Activated CD8-positive, alpha-beta T cell treated with anti-CD3 and anti-CD28 coated beads for 36 hours (primary cell): ENCODE results near the gene TAOK1. TPM values are rescaled to one million over a fixed set of nuclear protein-coding genes. Genes with fewer than 3 reads are reported as not detected.

Source experiments
- ATAC-seq: fragments of 200-7000 bp; cut with Tn5 transposase; one replicate; pipeline ENCODE4 v1.10.0; 2021; ENCODE audit warnings: mild to moderate bottlenecking, moderate library complexity
- CTCF ChIA-PET: fragments of 350-600 bp; sonication (Branson Sonifier 250); formaldehyde crosslinking; loops from one replicate; lab custom pipeline; 2021; ENCODE audit warnings: antibody characterized with exemption; lab: Charles Lee
- POLR2A ChIA-PET: fragments of 350-600 bp; sonication (Branson Sonifier 250); formaldehyde crosslinking; loops from one replicate; lab custom pipeline; 2021; ENCODE audit warnings: antibody characterized with exemption; lab: Charles Lee
- DNase-seq: peaks from one replicate; pipeline ENCODE4 v3.0.0-alpha.2; 2020
- H3K27ac Mint-ChIP-seq: one replicate; pipeline ENCODE4 v1.8.0; 2021; ENCODE audit warnings: mild to moderate bottlenecking, mixed read lengths
- H3K27me3 Mint-ChIP-seq: one replicate; pipeline ENCODE4 v1.8.0; 2021; ENCODE audit warnings: mixed read lengths
- H3K36me3 Mint-ChIP-seq: one replicate; pipeline ENCODE4 v1.8.0; 2021; ENCODE audit warnings: low read depth, mixed read lengths
- H3K4me1 Mint-ChIP-seq: one replicate; pipeline ENCODE4 v1.8.0; 2021; ENCODE audit warnings: low read depth, mixed read lengths
- H3K4me3 Mint-ChIP-seq: one replicate; pipeline ENCODE4 v1.8.0; 2021; ENCODE audit warnings: mild to moderate bottlenecking, moderate library complexity, mixed read lengths
- H3K9me3 Mint-ChIP-seq: one replicate; pipeline ENCODE4 v1.8.0; 2021; ENCODE audit warnings: mixed read lengths
- CTCF ChIP-seq: fragments of 200-600 bp; IDR thresholded peaks from one replicate; pipeline ENCODE4 v1.8.0; 2022; ENCODE audit warnings: antibody characterized with exemption, mild to moderate bottlenecking
- intact Hi-C: fragments of 100-400 bp; cut with micrococcal nuclease; formaldehyde crosslinking; loops from one replicate; pipeline ENCODE4 v1.10.0; 2022
- total RNA-seq, 2 experiments: library from RNA; stranded (reverse); gene quantifications; one replicate each; pipeline ENCODE4 v1.2.3, GENCODE V29; 2021

Gene TAOK1
- total RNA-seq, 2 experiments from 2014 or later = 33.5 to 34.6 TPM

- peaks cover 20% of the 10 kb centered on the region for H3K4me1 Mint-ChIP-seq
- ChIA-PET CTCF (interaction anchor here (1.6 kb wide), 1 partner anchor 31 kb away, joined by 3 read pairs; no protein-coding TSS in a partner anchor), POLR2A (no interaction called here)
- ATAC-seq (no peak), DNase-seq (no peak)
- H3K36me3 Mint-ChIP-seq = peaks cover 24% of the 10 kb centered on the region
- H3K27ac Mint-ChIP-seq = no peak overlapping the region
- intact Hi-C loops = no loop called here
- H3K4me3 Mint-ChIP-seq = no peak overlapping the region
- H3K27me3 Mint-ChIP-seq = no peaks in the 10 kb centered on the region
- no peaks in the 10 kb centered on the region for H3K9me3 Mint-ChIP-seq
- TF ChIP-seq CTCF = no peak
Measured at GRCh38 chr17:29401258-29401657, 11.1 kb downstream of the TAOK1 start.

GRCh38 chr17:29407856-29408255, 17.7 kb downstream of the TAOK1 start:
- H3K27ac Mint-ChIP-seq = no peak overlapping the region
- no peak overlapping the region for H3K4me3 Mint-ChIP-seq
- H3K9me3 Mint-ChIP-seq = no peaks in the 10 kb centered on the region

GRCh38 chr17:29409963-29410362, 19.8 kb downstream of the TAOK1 start:
- CTCF ChIA-PET = no interaction called here
- intact Hi-C loops = no loop called here
- no peak for DNase-seq
- H3K4me1 Mint-ChIP-seq = peaks cover 35% of the 10 kb centered on the region
- peaks cover 6% of the 10 kb centered on the region for H3K36me3 Mint-ChIP-seq
- no peak overlapping the region for H3K4me3 Mint-ChIP-seq
- H3K27ac Mint-ChIP-seq = peak overlapping the region; percentile 45
- ATAC-seq = no peak
- POLR2A ChIA-PET = no interaction called here
- no peak for TF ChIP-seq CTCF
- no peaks in the 10 kb centered on the region for H3K9me3 Mint-ChIP-seq
- H3K27me3 Mint-ChIP-seq = no peaks in the 10 kb centered on the region

More at GRCh38 chr17:29407856-29408255, 17.7 kb downstream of the TAOK1 start:
- no peak for DNase-seq
- H3K4me1 Mint-ChIP-seq = peaks cover 34% of the 10 kb centered on the region
- H3K36me3 Mint-ChIP-seq = peaks cover 9% of the 10 kb centered on the region
- ChIA-PET CTCF (no interaction called here), POLR2A (no interaction called here)
- intact Hi-C loops = no loop called here
- ATAC-seq = no peak
- no peak for TF ChIP-seq CTCF
- H3K27me3 Mint-ChIP-seq = no peaks in the 10 kb centered on the region

- no peaks in the 10 kb centered on the region for H3K27me3 Mint-ChIP-seq
- no peak overlapping the region for H3K4me3 Mint-ChIP-seq
- ChIA-PET POLR2A (interaction anchor here (0.7 kb wide), 1 partner anchor 23 kb away, joined by 3 read pairs; no protein-coding TSS in a partner anchor), CTCF (interaction anchor here (1.0 to 1.6 kb wide), 2 partner anchors 14 to 43 kb away, joined by 3 to 9 read pairs; no protein-coding TSS in a partner anchor)
- peaks cover 25% of the 10 kb centered on the region for H3K4me1 Mint-ChIP-seq
- H3K27ac Mint-ChIP-seq = peak overlapping the region; percentile 56
- no peaks in the 10 kb centered on the region for H3K9me3 Mint-ChIP-seq
- DNase-seq (no peak), ATAC-seq (peak; percentile 60)
- peaks cover 4% of the 10 kb centered on the region for H3K36me3 Mint-ChIP-seq
- TF ChIP-seq CTCF = no peak
- intact Hi-C loops = no loop called here
Measured at GRCh38 chr17:29412780-29413565, 22.8 kb downstream of the TAOK1 start.

GRCh38 chr17:29420128-29420527, 30.0 kb downstream of the TAOK1 start:
- DNase-seq (no peak), ATAC-seq (no peak)
- no peak for TF ChIP-seq CTCF
- POLR2A ChIA-PET = no interaction called here
- peaks cover 3% of the 10 kb centered on the region for H3K36me3 Mint-ChIP-seq
- CTCF ChIA-PET = interaction anchor here (2.4 kb wide), 1 partner anchor 50 kb away, joined by 8 read pairs; no protein-coding TSS in a partner anchor
- H3K9me3 Mint-ChIP-seq = no peaks in the 10 kb centered on the region
- no peak overlapping the region for H3K27ac Mint-ChIP-seq
- intact Hi-C loops = no loop called here
- peaks cover 2% of the 10 kb centered on the region for H3K4me1 Mint-ChIP-seq
- H3K4me3 Mint-ChIP-seq = no peak overlapping the region
- no peaks in the 10 kb centered on the region for H3K27me3 Mint-ChIP-seq
